OCI-LY7 (cell line): ENCODE data around the gene SH3RF3.

Experiments
- EZH2phosphoT487 ChIP-seq: fragments of 200-600 bp; sonication (generic); IDR thresholded peaks from 2 replicates; pipeline ENCODE4 v1.6.1; 2018; ENCODE audit warnings: low read depth, borderline replicate concordance, mild to moderate bottlenecking, mixed run types, antibody characterized with exemption, low read length, moderate library complexity, mixed read lengths
- TF ChIP-seq, protein P1 (sequence below): fragments of 200-600 bp; sonication (generic); conservative IDR thresholded peaks from 2 replicates; pipeline ENCODE4 v1.5.1; 2014; ENCODE audit warnings: mild to moderate bottlenecking, antibody characterized with exemption, low read length, moderate library complexity, mixed read lengths

DNA sequence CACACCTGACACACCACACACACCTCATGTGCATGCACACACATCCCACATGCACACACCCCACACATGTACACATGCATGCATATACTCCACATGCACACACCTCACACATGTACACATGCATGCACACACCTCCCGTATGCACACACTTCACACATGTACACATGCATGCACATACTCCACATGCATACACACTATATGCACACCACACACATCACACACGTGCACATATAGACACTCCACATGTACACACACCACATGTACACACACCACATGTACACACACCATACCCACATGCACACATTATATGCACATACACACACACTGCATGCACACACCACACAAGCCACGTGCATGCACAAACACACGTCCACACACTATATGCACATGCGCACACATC lies 384.2 kb downstream of the SH3RF3 start:
- TF ChIP-seq, protein P1, sequence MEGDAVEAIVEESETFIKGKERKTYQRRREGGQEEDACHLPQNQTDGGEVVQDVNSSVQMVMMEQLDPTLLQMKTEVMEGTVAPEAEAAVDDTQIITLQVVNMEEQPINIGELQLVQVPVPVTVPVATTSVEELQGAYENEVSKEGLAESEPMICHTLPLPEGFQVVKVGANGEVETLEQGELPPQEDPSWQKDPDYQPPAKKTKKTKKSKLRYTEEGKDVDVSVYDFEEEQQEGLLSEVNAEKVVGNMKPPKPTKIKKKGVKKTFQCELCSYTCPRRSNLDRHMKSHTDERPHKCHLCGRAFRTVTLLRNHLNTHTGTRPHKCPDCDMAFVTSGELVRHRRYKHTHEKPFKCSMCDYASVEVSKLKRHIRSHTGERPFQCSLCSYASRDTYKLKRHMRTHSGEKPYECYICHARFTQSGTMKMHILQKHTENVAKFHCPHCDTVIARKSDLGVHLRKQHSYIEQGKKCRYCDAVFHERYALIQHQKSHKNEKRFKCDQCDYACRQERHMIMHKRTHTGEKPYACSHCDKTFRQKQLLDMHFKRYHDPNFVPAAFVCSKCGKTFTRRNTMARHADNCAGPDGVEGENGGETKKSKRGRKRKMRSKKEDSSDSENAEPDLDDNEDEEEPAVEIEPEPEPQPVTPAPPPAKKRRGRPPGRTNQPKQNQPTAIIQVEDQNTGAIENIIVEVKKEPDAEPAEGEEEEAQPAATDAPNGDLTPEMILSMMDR, result no peak
- no peak for TF ChIP-seq EZH2phosphoT487
